A549 (cell line): ENCODE measurements around the gene RAD51AP2.

Experiments used
- CTCF ChIP-seq: fragments of >200 bp; sonication (Bioruptor Twin); formaldehyde crosslinking; IDR thresholded peaks from 3 replicates; pipeline ENCODE4 v1.5.1; 2016
- ESRRA ChIP-seq: fragments of 150-350 bp; IDR thresholded peaks from 2 replicates; pipeline ENCODE4 v1.6.1; 2014; ENCODE audit warnings: mild to moderate bottlenecking, low read length, borderline replicate concordance
- HMGXB4 ChIP-seq: fragments of 250-450 bp; sonication (Bioruptor Pico); IDR thresholded peaks from 2 replicates; pipeline ENCODE4 v1.5.0; 2021; ENCODE audit warnings: mild to moderate bottlenecking, moderate library complexity, borderline replicate concordance

- TF ChIP-seq CTCF (no peak), HMGXB4 (CRISPR knock-in tag) (no peak), ESRRA (no peak)
Observed at GRCh38 chr2:17558878-17559277, 40.6 kb upstream of the RAD51AP2 start.
